Esophagus muscularis mucosa (tissue), 4 donors: ENCODE measurements around the gene TTC7B. TPM values are rescaled to one million over a fixed set of nuclear protein-coding genes. Genes with fewer than 3 reads are reported as not detected.

ENCODE experiments used
- DNase-seq: peaks from one replicate; pipeline ENCODE4 v3.0.0-alpha.2; 2017; ENCODE audit errors: extremely low spot score
- H3K27ac ChIP-seq, 4 donors: fragments of 200-600 bp; sonication (generic); replicated peaks in 1 of 4; 1 replicate in 3 of 4; 2 replicates in 1 of 4; pipeline ENCODE4 v1.5.1; 2016 to 2019; ENCODE audit warnings: mild to moderate bottlenecking in 1 of 4
- H3K27me3 ChIP-seq, 4 donors: fragments of 200-600 bp; sonication (generic); one replicate each; pipeline versions ENCODE4 v1.5.1 to v1.6.0; 2016 to 2019
- H3K36me3 ChIP-seq, 4 donors: fragments of 200-600 bp; sonication (generic); one replicate each; pipeline ENCODE4 v1.5.1; 2016 to 2019
- H3K4me1 ChIP-seq, 4 donors: fragments of 200-600 bp; sonication (generic); one replicate each; pipeline ENCODE4 v1.5.1; 2016 to 2019
- H3K4me3 ChIP-seq, 4 donors: fragments of 200-600 bp; sonication (generic); 1 replicate in 2 of 4; 2 replicates in 2 of 4; pipeline ENCODE4 v1.5.1; 2016 to 2019; ENCODE audit warnings: mild to moderate bottlenecking in 4 of 4, moderate library complexity in 1 of 4
- H3K9me3 ChIP-seq, 4 donors: fragments of 200-600 bp; sonication (generic); 1 replicate in 3 of 4; 2 replicates in 1 of 4; pipeline ENCODE4 v1.5.1; 2016 to 2019
- EP300 ChIP-seq: sonication (generic); formaldehyde crosslinking; IDR thresholded peaks from one replicate; pipeline ENCODE4 v1.6.1; 2017; ENCODE audit warnings: antibody characterized with exemption
- POLR2A ChIP-seq: fragments of 450-650 bp; IDR thresholded peaks from one replicate; pipeline ENCODE4 v1.6.1; 2017; ENCODE audit warnings: antibody characterized with exemption, moderate library complexity, mild to moderate bottlenecking, low read depth
- POLR2AphosphoS5 ChIP-seq, 2 donors: sonication (generic); formaldehyde crosslinking; IDR thresholded peaks; one replicate each; pipeline ENCODE4 v1.6.1; 2017; ENCODE audit warnings: antibody characterized with exemption in 2 of 2
- WGBS: methylation state at CpG from one replicate; pipeline ENCODE4 v1.1.5; 2018; 5-methylcytosine and 5-hydroxymethylcytosine counted together
- intact Hi-C: fragments of 100-400 bp; cut with DNase I; formaldehyde crosslinking; loops from one replicate; pipeline ENCODE4 v1.15.1; 2023
- total RNA-seq, 4 donors: library from RNA; depleted of rRNA; stranded (reverse); fragments of >200 nt; gene quantifications; one replicate each; pipeline versions ENCODE4 v1.1.0 to v1.2.1, GENCODE V29; 2016
- TF ChIP-seq, protein P1 (sequence below), 3 experiments: fragments of 200-600 bp in 2 of 3; fragments of 450-650 bp in 1 of 3; sonication (generic) in 2 of 3; IDR thresholded peaks; one replicate each; pipeline ENCODE4 v1.5.1; 2017 to 2019; ENCODE audit warnings: antibody characterized with exemption in 3 of 3, mild to moderate bottlenecking in 2 of 3, moderate library complexity in 1 of 3

Gene TTC7B
- total RNA-seq, 4 donors from 2014 or later, result 54.4 to 148 (median 113) TPM

DNA sequence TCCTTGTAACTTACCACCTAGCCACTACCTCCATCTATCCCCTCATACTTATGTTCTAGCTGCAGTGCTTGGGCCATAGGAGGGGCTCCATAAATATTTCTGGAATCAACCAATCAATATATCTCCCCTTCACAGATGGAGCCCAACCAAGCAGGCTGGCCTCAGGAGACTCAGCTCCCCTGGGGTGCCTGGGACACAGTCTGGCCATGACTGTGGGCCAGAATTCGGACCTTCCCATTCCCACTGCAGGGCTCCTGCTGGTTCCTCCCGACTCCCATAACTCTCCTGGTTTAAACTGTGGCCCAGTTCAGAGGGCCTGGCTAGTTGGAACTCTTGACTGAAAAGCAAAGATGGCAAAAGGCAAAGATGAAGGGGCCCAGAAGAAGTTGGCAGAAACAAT, 13.0 kb downstream of the TTC7B start:
- 100% methylated on average over 1 of the region's 2 CpGs for WGBS
- H3K27ac ChIP-seq, result peak overlapping the region in 2 of 4 donors; percentile 15 to 29
- no peaks in the 10 kb centered on the region for H3K9me3 ChIP-seq
- peaks cover 36 to 48% (median 43%) of the 10 kb centered on the region in 4 donors for H3K4me1 ChIP-seq
- intact Hi-C loops, result no loop called here
- H3K4me3 ChIP-seq, result no peak overlapping the region
- no peaks in the 10 kb centered on the region for H3K27me3 ChIP-seq
- TF ChIP-seq, protein P1, sequence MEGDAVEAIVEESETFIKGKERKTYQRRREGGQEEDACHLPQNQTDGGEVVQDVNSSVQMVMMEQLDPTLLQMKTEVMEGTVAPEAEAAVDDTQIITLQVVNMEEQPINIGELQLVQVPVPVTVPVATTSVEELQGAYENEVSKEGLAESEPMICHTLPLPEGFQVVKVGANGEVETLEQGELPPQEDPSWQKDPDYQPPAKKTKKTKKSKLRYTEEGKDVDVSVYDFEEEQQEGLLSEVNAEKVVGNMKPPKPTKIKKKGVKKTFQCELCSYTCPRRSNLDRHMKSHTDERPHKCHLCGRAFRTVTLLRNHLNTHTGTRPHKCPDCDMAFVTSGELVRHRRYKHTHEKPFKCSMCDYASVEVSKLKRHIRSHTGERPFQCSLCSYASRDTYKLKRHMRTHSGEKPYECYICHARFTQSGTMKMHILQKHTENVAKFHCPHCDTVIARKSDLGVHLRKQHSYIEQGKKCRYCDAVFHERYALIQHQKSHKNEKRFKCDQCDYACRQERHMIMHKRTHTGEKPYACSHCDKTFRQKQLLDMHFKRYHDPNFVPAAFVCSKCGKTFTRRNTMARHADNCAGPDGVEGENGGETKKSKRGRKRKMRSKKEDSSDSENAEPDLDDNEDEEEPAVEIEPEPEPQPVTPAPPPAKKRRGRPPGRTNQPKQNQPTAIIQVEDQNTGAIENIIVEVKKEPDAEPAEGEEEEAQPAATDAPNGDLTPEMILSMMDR (IDR thresholded peaks at IDR 0.05), result no peak
- TF ChIP-seq POLR2A (no peak), POLR2AphosphoS5 (IDR thresholded peaks at IDR 0.05) (no peak), EP300 (no peak)
- peaks cover 0 to 3% (median 0%) of the 10 kb centered on the region in 4 donors for H3K36me3 ChIP-seq
- no peak for DNase-seq

DNA sequence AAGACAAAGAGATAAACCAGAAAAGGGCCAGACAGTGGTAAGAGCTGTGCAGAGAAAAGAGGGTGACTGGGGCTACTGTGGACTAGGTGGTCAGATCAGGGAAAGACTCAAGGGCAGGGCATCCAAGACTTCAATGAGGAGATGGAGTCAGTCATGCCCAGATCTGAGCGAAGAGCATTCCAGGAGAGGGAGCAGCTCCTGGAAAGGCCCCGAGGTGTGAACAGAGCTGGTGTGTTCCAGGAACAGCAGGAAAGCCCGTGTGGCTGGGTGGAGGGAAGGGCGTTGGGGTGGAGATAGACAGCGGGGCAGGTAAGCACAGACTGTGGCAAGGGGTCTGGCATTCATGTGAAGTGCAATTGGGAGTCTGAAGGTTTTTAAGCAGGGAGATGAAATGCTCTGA, 16.8 kb downstream of the TTC7B start:
- H3K27me3 ChIP-seq, result no peaks in the 10 kb centered on the region
- no peak for DNase-seq
- no peak overlapping the region for H3K27ac ChIP-seq
- intact Hi-C loops, result no loop called here
- H3K36me3 ChIP-seq, result peaks cover 0 to 2% (median 0%) of the 10 kb centered on the region in 4 donors
- 93% methylated on average over 5 of the region's 5 CpGs for WGBS
- no peaks in the 10 kb centered on the region for H3K9me3 ChIP-seq
- H3K4me1 ChIP-seq, result peaks cover 19 to 33% (median 27%) of the 10 kb centered on the region in 4 donors
- H3K4me3 ChIP-seq, result no peak overlapping the region
- TF ChIP-seq POLR2AphosphoS5 (IDR thresholded peaks at IDR 0.05), result no peak
- no peak for TF ChIP-seq POLR2A
- TF ChIP-seq, protein P1 (IDR thresholded peaks at IDR 0.05), result no peak
- no peak for TF ChIP-seq EP300

DNA sequence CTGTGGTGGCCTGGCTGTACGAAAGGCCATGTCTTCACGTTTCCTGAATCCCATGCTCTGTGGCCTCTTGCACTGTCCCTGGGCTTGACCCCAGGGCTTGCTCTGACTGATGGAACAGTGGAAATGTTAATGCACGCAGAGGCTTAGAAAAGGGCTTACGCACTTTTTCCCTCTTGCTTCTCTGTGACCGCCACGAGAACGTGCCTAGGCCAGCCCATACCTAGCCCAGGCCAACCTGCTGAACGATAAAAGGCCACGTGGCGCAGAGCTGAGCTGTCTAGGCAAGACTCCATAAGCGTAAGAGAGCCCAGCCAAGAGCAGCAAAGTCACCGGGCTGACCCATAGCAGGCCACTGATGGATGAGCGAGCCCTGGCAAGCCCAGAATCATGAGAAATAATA, 18.3 kb downstream of the TTC7B start:
- H3K4me1 ChIP-seq, result peaks cover 16 to 21% (median 16%) of the 10 kb centered on the region in 4 donors
- intact Hi-C loops, result no loop called here
- TF ChIP-seq EP300 (no peak), POLR2AphosphoS5 (IDR thresholded peaks at IDR 0.05) (no peak), POLR2A (no peak)
- TF ChIP-seq, protein P1 (IDR thresholded peaks at IDR 0.05), result no peak
- no peak for DNase-seq
- H3K27ac ChIP-seq, result no peak overlapping the region
- WGBS, result 94% methylated on average over 13 of the region's 13 CpGs
- no peaks in the 10 kb centered on the region for H3K9me3 ChIP-seq
- H3K27me3 ChIP-seq, result no peaks in the 10 kb centered on the region
- no peak overlapping the region for H3K4me3 ChIP-seq
- H3K36me3 ChIP-seq, result no peaks in the 10 kb centered on the region

DNA sequence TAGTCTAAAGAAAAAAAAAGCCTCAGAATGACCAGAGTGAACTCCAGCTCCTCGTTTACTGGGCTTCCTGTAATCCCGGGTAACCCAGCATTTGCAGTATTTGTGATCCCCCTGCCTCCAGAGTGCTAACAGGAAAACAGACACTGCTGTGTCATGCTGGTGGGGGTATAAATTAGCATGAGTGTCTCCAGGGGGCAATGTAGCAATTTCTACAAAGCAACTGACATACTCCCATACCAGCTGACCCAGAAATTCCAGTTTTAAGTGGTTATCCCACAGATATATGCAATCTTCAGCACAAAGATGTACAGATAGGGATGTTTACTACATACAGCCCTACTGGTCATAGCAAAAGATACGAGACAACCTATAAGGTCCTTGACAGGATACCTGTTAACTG, 18.8 kb downstream of the TTC7B start:
- no peaks in the 10 kb centered on the region for H3K9me3 ChIP-seq
- H3K36me3 ChIP-seq, result no peaks in the 10 kb centered on the region
- H3K27me3 ChIP-seq, result no peaks in the 10 kb centered on the region
- H3K27ac ChIP-seq, result no peak overlapping the region
- 79% methylated on average over 3 of the region's 3 CpGs for WGBS
- no peak for DNase-seq
- TF ChIP-seq, protein P1 (IDR thresholded peaks at IDR 0.05), result no peak
- no peak for TF ChIP-seq POLR2AphosphoS5 (IDR thresholded peaks at IDR 0.05)
- TF ChIP-seq POLR2A, result no peak
- no peak for TF ChIP-seq EP300
- intact Hi-C loops, result no loop called here
- no peak overlapping the region for H3K4me3 ChIP-seq
- peaks cover 16 to 21% (median 16%) of the 10 kb centered on the region in 4 donors for H3K4me1 ChIP-seq

DNA sequence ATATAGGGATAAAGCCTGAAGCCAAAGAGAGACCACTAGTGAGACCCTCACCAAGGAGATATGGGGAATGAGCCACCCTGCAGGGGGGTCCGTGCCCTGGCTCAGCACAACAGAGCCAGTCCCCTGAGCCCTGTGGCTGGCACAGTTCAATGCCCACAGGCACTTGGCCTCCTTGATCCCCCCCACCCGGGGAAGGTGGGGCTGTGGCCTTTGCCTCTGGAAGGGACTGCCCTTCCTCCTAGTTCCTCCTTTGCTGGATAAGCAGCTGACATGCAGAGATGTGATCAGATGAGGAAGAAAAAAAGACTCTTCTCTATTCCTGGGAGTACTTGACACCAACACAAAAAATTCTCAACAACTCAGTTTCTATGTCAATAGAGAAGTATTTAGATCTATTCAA, 19.9 kb downstream of the TTC7B start:
- H3K9me3 ChIP-seq, result no peaks in the 10 kb centered on the region
- DNase-seq, result no peak
- no peaks in the 10 kb centered on the region for H3K27me3 ChIP-seq
- H3K4me1 ChIP-seq, result peaks cover 16 to 21% (median 16%) of the 10 kb centered on the region in 4 donors
- intact Hi-C loops, result no loop called here
- H3K36me3 ChIP-seq, result no peaks in the 10 kb centered on the region
- no peak for TF ChIP-seq POLR2A
- TF ChIP-seq EP300, result no peak
- no peak for TF ChIP-seq POLR2AphosphoS5 (IDR thresholded peaks at IDR 0.05)
- TF ChIP-seq, protein P1 (IDR thresholded peaks at IDR 0.05), result no peak
- H3K4me3 ChIP-seq, result no peak overlapping the region
- no peak overlapping the region for H3K27ac ChIP-seq
- WGBS, result 71% methylated on average over 1 of the region's 2 CpGs
